GM12801 (cell line): ENCODE measurements around the gene PIM1.

ENCODE experiments used
- CTCF ChIP-seq: IDR thresholded peaks from one replicate; pipeline ENCODE4 v1.5.1; 2011; ENCODE audit warnings: control low read depth; ENCODE audit not compliant: insufficient read length; ENCODE audit errors: extremely low read depth

The PIM1 gene

GRCh38 chr6:37134396-37135191 lies 35.4 kb upstream of the PIM1 start:
- TF ChIP-seq CTCF: no peak

- TF ChIP-seq CTCF: no peak
These were observed 33.9 kb upstream of the PIM1 start for GRCh38 chr6:37135835-37136694.

GRCh38 chr6:37136821-37137200 lies 33.1 kb upstream of the PIM1 start:
- TF ChIP-seq CTCF: no peak

- no peak for TF ChIP-seq CTCF
These were observed 32.5 kb upstream of the PIM1 start for GRCh38 chr6:37137201-37138090.

- no peak for TF ChIP-seq CTCF
These were observed 31.1 kb upstream of the PIM1 start for GRCh38 chr6:37138856-37139229.

GRCh38 chr6:37139230-37139962 lies 30.6 kb upstream of the PIM1 start:
- TF ChIP-seq CTCF: no peak

- TF ChIP-seq CTCF: no peak
These were observed 29.8 kb upstream of the PIM1 start for GRCh38 chr6:37140145-37140544.
